ENCODE measurements around the gene COL13A1.

COL13A1 gene

DNA sequence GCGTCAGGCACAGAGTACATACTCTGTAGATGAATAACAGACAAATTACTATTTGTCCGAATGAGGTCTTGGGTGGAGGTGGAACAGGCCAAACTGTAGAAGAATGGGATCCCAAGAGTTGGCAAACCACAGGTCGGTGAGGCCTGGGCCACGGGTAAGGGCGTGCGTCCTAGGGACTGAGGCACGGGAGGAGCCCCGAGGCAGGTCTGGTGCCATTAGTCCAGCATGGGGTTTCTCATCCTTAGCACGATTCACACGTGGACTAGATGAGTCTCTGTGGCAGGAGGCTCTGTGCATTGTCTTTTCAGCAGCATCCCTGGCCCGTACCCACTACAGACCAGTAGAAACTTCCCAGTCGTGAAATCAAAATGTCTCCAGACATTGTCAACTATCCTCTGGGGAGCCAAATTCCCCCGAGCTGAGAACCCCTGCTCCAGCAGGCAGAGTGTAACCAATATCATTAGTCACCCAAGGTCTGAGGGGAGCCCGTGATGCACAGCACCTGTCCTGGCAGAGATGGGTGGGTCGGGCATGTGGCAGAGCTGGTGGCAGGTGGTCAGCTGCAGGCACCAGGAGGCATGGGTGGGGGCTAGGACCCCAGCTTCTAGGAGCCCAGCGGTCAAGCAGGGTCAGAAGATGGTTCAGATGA, 61.3 kb downstream of the COL13A1 start:
- TF ChIP-seq Cebpa-rat (IDR thresholded peaks at IDR 0.05) = no peak
- peaks cover 0 to 6% (median 0%) of the 10 kb centered on the region in 11 experiments; a peak in 1 of 22 replicates for H4K20me1 ChIP-seq
- H3K27me3 ChIP-seq = peaks cover 0 to 18% (median 0%) of the 10 kb centered on the region in 11 experiments; a peak in 5 of 22 replicates
- no peak overlapping the region for H3K9ac ChIP-seq
- H3K27ac ChIP-seq = peak overlapping the region in 1 of 11 experiments; percentile 61; a peak in 1 of 22 replicates
- H3K4me1 ChIP-seq = peaks cover 13 to 38% (median 25%) of the 10 kb centered on the region in 10 experiments; a peak in 19 of 20 replicates
- H3K36me3 ChIP-seq = no peaks in the 10 kb centered on the region
- 0 out of 22 replicates have a peak overlapping the region, but pooled peaks of 2 of the 11 experiments have one; percentile 40 to 62 for H3K4me2 ChIP-seq
- no peak overlapping the region for H3K4me3 ChIP-seq
- H3K9me3 ChIP-seq (replicated peaks in 1 of 11) = no peaks in the 10 kb centered on the region

DNA sequence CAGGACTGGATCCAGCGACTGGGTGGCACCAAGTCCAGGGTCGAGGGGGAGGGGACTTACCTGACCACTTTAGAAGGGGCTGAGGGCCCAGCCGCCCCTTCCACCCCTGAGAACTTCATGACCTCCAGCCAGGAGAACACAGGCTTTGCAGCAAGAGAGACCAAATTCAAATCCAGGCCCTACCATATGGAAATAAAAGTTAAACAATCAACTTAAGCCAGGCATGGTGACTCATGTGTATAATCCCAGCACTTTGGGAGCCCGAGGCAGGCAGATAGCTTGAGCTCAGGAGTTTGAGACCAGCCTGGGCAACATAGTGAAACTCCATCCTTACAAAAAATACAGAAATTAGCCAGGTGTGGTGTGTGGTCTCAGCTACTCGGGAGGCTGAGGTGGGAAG, 61.9 kb downstream of the COL13A1 start:
- H3K36me3 ChIP-seq = no peaks in the 10 kb centered on the region
- peaks cover 0 to 6% (median 0%) of the 10 kb centered on the region in 11 experiments; a peak in 1 of 22 replicates for H4K20me1 ChIP-seq
- H3K27ac ChIP-seq = no peak overlapping the region
- H3K4me1 ChIP-seq = peaks cover 10 to 38% (median 25%) of the 10 kb centered on the region in 10 experiments; a peak in 19 of 20 replicates
- H3K9me3 ChIP-seq (replicated peaks in 1 of 11) = no peaks in the 10 kb centered on the region
- H3K4me2 ChIP-seq = no peak overlapping the region
- H3K27me3 ChIP-seq = peaks cover 0 to 18% (median 0%) of the 10 kb centered on the region in 11 experiments; a peak in 5 of 22 replicates
- no peak for TF ChIP-seq Cebpa-rat (IDR thresholded peaks at IDR 0.05)
- no peak overlapping the region for H3K9ac ChIP-seq
- H3K4me3 ChIP-seq = no peak overlapping the region

DNA sequence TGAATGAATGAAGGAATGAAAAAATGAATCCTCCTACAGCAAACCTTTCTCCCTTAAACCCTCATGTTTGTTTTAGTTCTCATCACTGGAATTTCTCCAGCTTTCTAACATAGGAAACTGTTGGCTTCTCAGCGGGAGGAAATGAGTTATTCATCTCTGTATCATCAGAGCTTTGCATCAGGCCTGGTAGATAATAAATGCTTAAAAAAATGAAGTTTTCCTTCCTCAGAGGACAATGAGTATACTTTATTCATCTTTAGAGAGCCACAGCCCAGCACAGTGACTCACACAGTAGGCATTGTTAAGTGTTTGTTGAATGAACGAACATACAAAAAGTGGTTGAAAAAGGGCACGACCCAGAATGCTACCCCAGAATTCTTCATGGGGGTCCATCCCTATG, 62.6 kb downstream of the COL13A1 start:
- Histone ChIP-seq H3K4me1 (peaks cover 10 to 36% (median 25%) of the 10 kb centered on the region in 10 experiments; a peak in 19 of 20 replicates), H3K9ac (no peak overlapping the region), H4K20me1 (peaks cover 0 to 6% (median 0%) of the 10 kb centered on the region in 11 experiments; a peak in 1 of 22 replicates), H3K27me3 (peaks cover 0 to 18% (median 0%) of the 10 kb centered on the region in 11 experiments; a peak in 5 of 22 replicates), H3K9me3 (replicated peaks in 1 of 11) (no peaks in the 10 kb centered on the region), H3K4me3 (no peak overlapping the region), H3K4me2 (no peak overlapping the region), H3K27ac (no peak overlapping the region), H3K36me3 (no peaks in the 10 kb centered on the region)
- no peak for TF ChIP-seq Cebpa-rat (IDR thresholded peaks at IDR 0.05)

DNA sequence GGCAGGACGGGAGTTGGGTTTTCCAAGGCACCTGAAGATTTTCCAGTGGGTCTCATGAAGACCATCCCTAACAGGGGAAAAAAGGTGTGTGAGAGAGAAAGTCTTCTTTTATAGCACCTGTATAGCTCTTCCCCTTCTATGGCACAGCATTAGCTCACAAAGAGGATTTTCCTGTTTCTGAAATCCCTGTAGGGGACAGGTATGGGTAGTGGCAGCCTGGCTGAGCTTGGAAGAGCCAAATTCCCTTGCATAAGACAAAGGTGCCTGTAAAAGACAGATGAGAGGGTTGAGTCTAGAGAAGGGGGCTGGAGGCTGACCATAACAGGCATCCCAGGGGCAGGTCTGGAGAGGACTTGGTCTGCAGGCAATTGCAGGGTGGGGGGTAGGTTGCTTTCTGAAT, 63.7 kb downstream of the COL13A1 start:
- TF ChIP-seq Cebpa-rat (IDR thresholded peaks at IDR 0.05) = no peak
- Histone ChIP-seq H3K9ac (no peak overlapping the region), H3K27ac (no peak overlapping the region), H3K4me3 (no peak overlapping the region), H3K27me3 (peaks cover 0 to 18% (median 0%) of the 10 kb centered on the region in 11 experiments; a peak in 5 of 22 replicates), H3K9me3 (replicated peaks in 1 of 11) (no peaks in the 10 kb centered on the region), H3K4me1 (peaks cover 2 to 25% (median 16%) of the 10 kb centered on the region in 10 experiments; a peak in 18 of 20 replicates), H3K36me3 (no peaks in the 10 kb centered on the region), H4K20me1 (peaks cover 0 to 6% (median 0%) of the 10 kb centered on the region in 11 experiments; a peak in 1 of 22 replicates), H3K4me2 (no peak overlapping the region)

DNA sequence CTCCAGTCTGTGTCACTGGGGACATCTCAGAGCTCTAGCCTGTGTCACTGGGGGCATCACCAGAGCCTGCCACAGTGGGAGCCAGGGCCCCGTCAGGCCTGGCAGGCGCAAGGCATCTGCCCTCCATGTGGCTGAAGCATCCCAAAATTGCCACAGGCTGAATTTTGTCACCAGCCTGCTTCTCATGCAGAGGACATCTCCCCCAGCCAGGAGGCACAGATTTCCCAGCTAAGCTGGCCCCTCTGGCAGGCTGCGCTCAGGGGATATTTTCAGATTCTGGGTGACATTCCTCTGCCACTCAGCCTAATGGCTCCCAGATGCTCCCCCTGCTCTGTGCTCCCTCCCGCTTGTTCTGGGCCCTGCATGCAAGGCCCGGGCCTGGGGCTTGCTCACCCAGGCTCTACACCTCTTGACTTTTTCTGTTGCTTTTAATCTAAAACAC, 64.6 kb downstream of the COL13A1 start:
- Histone ChIP-seq H3K36me3 (no peaks in the 10 kb centered on the region), H3K27ac (no peak overlapping the region), H3K4me2 (no peak overlapping the region), H3K4me3 (no peak overlapping the region), H3K9me3 (replicated peaks in 1 of 11) (no peaks in the 10 kb centered on the region), H4K20me1 (peaks cover 0 to 6% (median 0%) of the 10 kb centered on the region in 11 experiments; a peak in 1 of 22 replicates), H3K4me1 (peaks cover 0 to 17% (median 8%) of the 10 kb centered on the region in 10 experiments; a peak in 17 of 20 replicates), H3K9ac (no peak overlapping the region), H3K27me3 (peaks cover 0 to 18% (median 0%) of the 10 kb centered on the region in 11 experiments; a peak in 5 of 22 replicates)
- no peak for TF ChIP-seq Cebpa-rat (IDR thresholded peaks at IDR 0.05)

DNA sequence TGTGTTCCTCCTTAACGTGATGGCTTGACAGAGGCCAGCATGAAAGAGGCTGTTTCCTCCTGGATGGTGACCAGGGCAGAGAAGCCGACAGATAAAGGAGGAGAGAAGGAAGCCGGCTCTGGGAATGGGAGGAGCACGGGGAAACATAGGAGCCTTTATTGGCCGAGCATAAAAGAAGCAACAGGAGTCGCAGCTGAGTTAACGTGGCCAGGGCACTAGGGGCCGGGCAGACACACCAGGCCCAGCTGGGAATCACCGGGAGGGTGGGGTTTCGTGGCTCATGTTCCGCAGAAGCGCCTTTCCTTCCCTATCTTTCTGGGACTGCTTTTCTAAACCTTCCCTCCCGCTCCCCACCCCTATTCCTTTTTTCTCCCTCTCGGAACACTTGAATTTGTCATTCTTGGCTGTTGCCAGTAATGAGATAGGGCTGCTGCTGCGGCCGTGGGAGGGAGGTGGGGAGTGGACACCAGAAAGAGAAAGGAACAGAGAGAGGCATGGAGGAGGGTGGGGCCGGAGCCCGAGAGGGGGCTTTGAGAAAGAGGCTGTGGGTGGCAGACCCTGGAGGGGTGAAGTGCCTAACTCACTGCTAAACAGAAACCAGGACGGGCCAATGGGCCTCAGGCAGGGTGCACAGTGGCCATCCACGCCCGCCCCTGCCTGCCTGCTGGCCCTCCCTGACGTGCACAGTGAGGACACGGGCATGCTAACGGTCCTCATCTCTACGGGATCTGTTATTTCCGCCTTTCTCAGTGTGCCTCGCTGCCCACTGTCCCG, 65.2 kb downstream of the COL13A1 start:
- TF ChIP-seq Cebpa-rat (IDR thresholded peaks at IDR 0.05) = no peak
- peaks cover 0 to 11% (median 2%) of the 10 kb centered on the region in 10 experiments; a peak in 13 of 20 replicates for H3K4me1 ChIP-seq

DNA sequence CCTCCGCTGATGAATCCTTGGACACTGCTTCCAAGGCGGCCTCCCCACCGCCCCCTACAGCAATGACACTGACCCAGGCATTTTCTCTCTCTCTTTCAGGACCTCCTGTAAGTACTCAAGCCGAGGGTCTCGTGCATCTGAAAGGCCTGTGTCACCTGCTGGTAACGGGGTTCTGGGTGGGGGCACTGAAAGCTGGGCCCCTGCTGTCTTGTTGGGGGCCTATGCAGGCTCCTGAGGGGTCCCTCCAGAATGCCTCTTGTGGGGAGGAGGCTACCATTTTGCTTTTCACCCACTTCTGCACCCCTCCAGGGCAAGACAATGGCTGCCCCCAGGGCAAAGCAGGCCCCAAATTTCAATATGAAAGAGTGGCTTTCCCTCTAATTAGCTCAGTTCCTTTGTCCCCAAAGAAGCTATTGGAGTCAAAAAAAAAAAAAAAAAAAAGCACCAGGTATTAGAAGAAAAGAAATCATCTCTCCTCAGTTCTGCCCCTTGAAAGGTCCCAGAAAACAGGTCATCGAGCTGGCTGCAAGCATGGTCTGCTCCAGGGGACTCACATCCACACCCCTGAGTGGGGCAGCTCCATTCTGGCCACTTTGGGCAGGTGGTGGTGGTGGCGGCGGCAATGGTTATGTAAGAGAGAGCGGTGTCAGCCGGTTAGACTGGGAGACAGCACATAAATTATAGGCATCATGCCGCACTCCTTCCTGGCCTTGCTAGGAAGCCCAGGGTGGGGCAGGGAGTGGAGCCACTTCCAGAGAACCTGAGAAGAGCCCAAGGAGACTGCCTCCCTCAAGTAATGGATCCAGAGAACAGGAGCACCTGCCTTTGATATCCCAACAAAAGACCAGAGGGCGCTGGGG, 66.2 kb downstream of the COL13A1 start:
- Histone ChIP-seq H4K20me1 (peaks cover 0 to 6% (median 0%) of the 10 kb centered on the region in 11 experiments; a peak in 1 of 22 replicates), H3K9ac (no peak overlapping the region), H3K36me3 (no peaks in the 10 kb centered on the region), H3K4me2 (no peak overlapping the region), H3K4me3 (no peak overlapping the region), H3K4me1 (peaks cover 0 to under 1% (median 0%) of the 10 kb centered on the region in 10 experiments; a peak in 1 of 20 replicates), H3K9me3 (replicated peaks in 1 of 11) (no peaks in the 10 kb centered on the region), H3K27ac (no peak overlapping the region), H3K27me3 (peaks cover 0 to 18% (median 0%) of the 10 kb centered on the region in 11 experiments; a peak in 5 of 22 replicates)
- no peak for TF ChIP-seq Cebpa-rat (IDR thresholded peaks at IDR 0.05)

More for the DNA sequence above, 65.2 kb downstream of the COL13A1 start:
- H3K36me3 ChIP-seq = no peaks in the 10 kb centered on the region
- no peak overlapping the region for H3K9ac ChIP-seq
- H4K20me1 ChIP-seq = peaks cover 0 to 6% (median 0%) of the 10 kb centered on the region in 11 experiments; a peak in 1 of 22 replicates
- H3K27ac ChIP-seq = no peak overlapping the region
- H3K27me3 ChIP-seq = peaks cover 0 to 18% (median 0%) of the 10 kb centered on the region in 11 experiments; a peak in 5 of 22 replicates
- no peak overlapping the region for H3K4me3 ChIP-seq
- H3K4me2 ChIP-seq = no peak overlapping the region
- H3K9me3 ChIP-seq (replicated peaks in 1 of 11) = no peaks in the 10 kb centered on the region

DNA sequence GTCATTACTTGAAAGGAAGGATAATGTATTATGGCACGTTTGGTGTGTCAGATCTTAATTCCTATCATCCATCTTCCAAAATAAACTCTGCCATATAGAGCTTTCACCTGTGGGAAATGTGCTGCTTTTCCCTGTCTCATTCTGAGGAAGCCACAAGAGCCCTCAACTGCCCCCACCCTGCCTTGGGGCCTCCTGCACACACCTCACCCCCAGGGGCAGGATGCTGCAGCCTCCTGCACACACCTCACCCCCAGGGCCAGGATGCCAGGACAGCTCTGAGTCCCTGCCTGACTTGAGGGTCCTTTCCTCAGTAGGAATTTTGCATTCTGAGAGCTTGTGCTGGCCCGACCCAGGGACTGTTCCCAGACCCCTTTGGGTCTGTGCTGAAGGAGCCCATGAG, 67.1 kb downstream of the COL13A1 start:
- H3K27ac ChIP-seq = no peak overlapping the region
- H3K4me1 ChIP-seq = no peaks in the 10 kb centered on the region
- peaks cover 0 to 6% (median 0%) of the 10 kb centered on the region in 11 experiments; a peak in 1 of 22 replicates for H4K20me1 ChIP-seq
- no peak overlapping the region for H3K4me3 ChIP-seq
- no peaks in the 10 kb centered on the region for H3K9me3 ChIP-seq (replicated peaks in 1 of 11)
- no peaks in the 10 kb centered on the region for H3K36me3 ChIP-seq
- no peak overlapping the region for H3K4me2 ChIP-seq
- no peak overlapping the region for H3K9ac ChIP-seq
- no peak for TF ChIP-seq Cebpa-rat (IDR thresholded peaks at IDR 0.05)
- H3K27me3 ChIP-seq = peaks cover 0 to 18% (median 0%) of the 10 kb centered on the region in 11 experiments; a peak in 5 of 22 replicates
